Uterus (tissue), 2 donors: ENCODE measurements around the gene USP7.

ENCODE experiments used
- CTCF ChIP-seq, 4 experiments: fragments of 200-600 bp in 2 of 4; fragments of 450-650 bp in 2 of 4; sonication (generic) in 2 of 4; IDR thresholded peaks; one replicate each; pipeline ENCODE4 v1.5.1; 2016 to 2019; ENCODE audit warnings: antibody characterized with exemption in 4 of 4, mild to moderate bottlenecking in 2 of 4, moderate library complexity in 1 of 4
- POLR2A ChIP-seq, 2 donors: fragments of 450-650 bp; IDR thresholded peaks; one replicate each; pipeline ENCODE4 v1.6.1; 2016; ENCODE audit warnings: antibody characterized with exemption in 2 of 2, mild to moderate bottlenecking in 1 of 2, moderate library complexity in 1 of 2

DNA sequence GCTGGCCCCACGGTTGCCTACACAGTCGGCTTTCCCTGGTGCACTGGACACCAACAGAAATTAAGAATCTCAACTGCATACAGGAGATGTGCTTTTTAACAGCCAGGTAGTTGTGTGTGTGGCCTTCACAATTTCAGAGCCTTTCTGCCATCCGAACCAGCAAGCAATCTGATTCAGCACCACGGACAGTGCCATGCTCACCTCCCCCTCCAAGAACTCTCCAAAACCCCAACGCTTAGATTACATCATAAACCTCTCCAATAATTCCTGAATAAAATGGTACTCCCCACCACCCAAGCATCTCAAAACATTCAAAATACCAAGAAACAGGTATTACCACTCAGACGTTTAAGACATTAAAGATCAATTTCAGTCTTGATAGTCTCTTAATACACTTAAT, 31.8 kb downstream of the USP7 start:
- TF ChIP-seq CTCF (IDR thresholded peaks at IDR 0.05): no peak
- TF ChIP-seq POLR2A (IDR thresholded peaks at IDR 0.05): no peak
